Subcutaneous adipose tissue (tissue), 4 donors: ENCODE measurements around the gene NDUFB6. TPM values are rescaled to one million over a fixed set of nuclear protein-coding genes. Genes with fewer than 3 reads are reported as not detected.

Experiments
- total RNA-seq, 4 donors: library from RNA; depleted of rRNA; stranded (reverse); fragments of >200 nt; gene quantifications; one replicate each; pipeline ENCODE4 v1.1.0, GENCODE V29; 2016
- TF ChIP-seq, protein P1 (sequence below): fragments of 450-650 bp; IDR thresholded peaks from one replicate; pipeline ENCODE4 v1.5.1; 2016; ENCODE audit warnings: low read depth, mild to moderate bottlenecking, control low read depth, antibody characterized with exemption, moderate library complexity

NDUFB6 gene
- total RNA-seq, 4 donors from 2014 or later, result 31.0 to 66.7 (median 39.6) TPM

GRCh38 chr9:32578976-32579375 is 6.0 kb upstream of the NDUFB6 start:
- TF ChIP-seq, protein P1, sequence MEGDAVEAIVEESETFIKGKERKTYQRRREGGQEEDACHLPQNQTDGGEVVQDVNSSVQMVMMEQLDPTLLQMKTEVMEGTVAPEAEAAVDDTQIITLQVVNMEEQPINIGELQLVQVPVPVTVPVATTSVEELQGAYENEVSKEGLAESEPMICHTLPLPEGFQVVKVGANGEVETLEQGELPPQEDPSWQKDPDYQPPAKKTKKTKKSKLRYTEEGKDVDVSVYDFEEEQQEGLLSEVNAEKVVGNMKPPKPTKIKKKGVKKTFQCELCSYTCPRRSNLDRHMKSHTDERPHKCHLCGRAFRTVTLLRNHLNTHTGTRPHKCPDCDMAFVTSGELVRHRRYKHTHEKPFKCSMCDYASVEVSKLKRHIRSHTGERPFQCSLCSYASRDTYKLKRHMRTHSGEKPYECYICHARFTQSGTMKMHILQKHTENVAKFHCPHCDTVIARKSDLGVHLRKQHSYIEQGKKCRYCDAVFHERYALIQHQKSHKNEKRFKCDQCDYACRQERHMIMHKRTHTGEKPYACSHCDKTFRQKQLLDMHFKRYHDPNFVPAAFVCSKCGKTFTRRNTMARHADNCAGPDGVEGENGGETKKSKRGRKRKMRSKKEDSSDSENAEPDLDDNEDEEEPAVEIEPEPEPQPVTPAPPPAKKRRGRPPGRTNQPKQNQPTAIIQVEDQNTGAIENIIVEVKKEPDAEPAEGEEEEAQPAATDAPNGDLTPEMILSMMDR, result no peak

- TF ChIP-seq, protein P1, result no peak
Observed at GRCh38 chr9:32577316-32577715, 4.4 kb upstream of the NDUFB6 start.

GRCh38 chr9:32574858-32575257 is 1.9 kb upstream of the NDUFB6 start:
- TF ChIP-seq, protein P1, result no peak

DNA sequence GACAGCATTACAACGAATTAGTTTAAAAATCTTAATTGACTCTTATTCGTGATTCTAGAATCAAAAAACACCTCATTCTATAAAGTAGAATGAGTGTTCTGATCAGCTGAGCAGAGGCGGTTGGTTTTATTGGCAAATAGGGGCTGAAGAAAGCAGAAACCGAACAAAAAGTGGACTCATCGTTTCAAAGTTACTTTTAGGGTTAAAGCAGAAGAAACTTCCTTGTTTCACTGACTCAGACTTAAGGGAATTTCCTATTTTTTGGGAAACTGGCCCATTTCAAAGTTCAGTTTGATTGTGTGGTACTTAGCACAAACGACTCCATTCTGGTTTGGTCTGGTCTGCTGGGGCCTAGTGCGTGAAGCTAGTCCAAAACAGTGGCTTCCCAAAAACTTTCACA is 862 bp upstream of the NDUFB6 start:
- TF ChIP-seq, protein P1, result no peak

GRCh38 chr9:32571969-32572899 is 725 bp downstream of the NDUFB6 start:
- TF ChIP-seq, protein P1, result no peak

DNA sequence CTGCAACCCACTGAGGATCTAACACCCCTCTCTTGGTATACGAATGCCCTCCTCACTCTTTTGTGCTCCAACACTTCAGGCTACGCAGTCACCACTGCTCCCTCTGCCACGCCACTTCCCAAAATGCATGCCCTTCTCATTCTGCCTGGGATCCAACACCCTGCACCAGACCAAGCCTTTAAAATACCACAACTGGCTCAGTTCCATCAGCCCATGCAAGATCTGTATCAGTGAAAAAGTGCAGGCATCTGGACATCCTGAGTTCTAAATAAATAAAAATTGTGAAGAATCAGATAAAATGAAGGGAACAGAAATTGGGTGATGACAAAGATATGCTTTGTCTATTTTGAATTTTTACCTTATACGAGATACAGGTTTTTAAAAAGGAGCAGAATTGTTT is 2.7 kb downstream of the NDUFB6 start:
- TF ChIP-seq, protein P1, result no peak

- TF ChIP-seq, protein P1, result no peak
Observed at GRCh38 chr9:32566770-32567169, 6.2 kb downstream of the NDUFB6 start.
